Measurements from ENCODE around the gene PARP6.

- TF ChIP-seq CTCF (IDR thresholded peaks at IDR 0.05) (no peak), POLR2A (IDR thresholded peaks at IDR 0.05) (no peak)
Measured at GRCh38 chr15:72313881-72314280, 41.5 kb upstream of the PARP6 start.

All from body of pancreas (tissue), 4 donors.